Spinal cord (tissue), 10 donors: ENCODE data around the gene C16orf86. TPM values are rescaled to one million over a fixed set of nuclear protein-coding genes. Genes with fewer than 3 reads are reported as not detected.

Experiments used
- DNase-seq, 6 donors: peaks; one replicate each; pipeline versions ENCODE4 v3.0.0 to v3.0.0-alpha.2; 2013 to 2015; ENCODE audit warnings: low spot score in 6 of 6, low read depth in 4 of 6
- H3K27ac ChIP-seq: one replicate; pipeline ENCODE4 v1.5.1; 2013; ENCODE audit warnings: low read depth, low read length, control low read depth
- H3K27me3 ChIP-seq: one replicate; pipeline ENCODE4 v1.6.1; 2013; ENCODE audit warnings: low read length; ENCODE audit not compliant: control insufficient read depth, insufficient read depth
- H3K36me3 ChIP-seq: one replicate; pipeline ENCODE4 v1.6.1; 2013; ENCODE audit warnings: low read length; ENCODE audit not compliant: control insufficient read depth, insufficient read depth
- H3K4me1 ChIP-seq: one replicate; pipeline ENCODE4 v1.6.1; 2013; ENCODE audit warnings: low read length; ENCODE audit not compliant: control insufficient read depth, insufficient read depth
- H3K4me3 ChIP-seq: one replicate; pipeline ENCODE4 v1.5.1; 2013; ENCODE audit warnings: low read depth, low read length, control low read depth
- H3K9me3 ChIP-seq: one replicate; pipeline ENCODE4 v1.6.1; 2013; ENCODE audit warnings: low read length; ENCODE audit not compliant: control insufficient read depth, insufficient read depth
- WGBS: methylation state at CpG from one replicate; pipeline ENCODE4 v1.1.5; 2013; ENCODE audit warnings: missing lambda C conversion rate; ENCODE audit not compliant: insufficient coverage; 5-methylcytosine and 5-hydroxymethylcytosine counted together
- polyA plus RNA-seq, 2 donors: library from polyadenylated mRNA; unstranded; fragments of 120-200 nt; gene quantifications; one replicate each; pipeline ENCODE4 v1.2.1, GENCODE V29; 2013; ENCODE audit not compliant: insufficient read length in 2 of 2
- total RNA-seq, 2 donors: library from RNA; depleted of rRNA in 1 of 2; stranded (reverse); fragments of 120-200 nt in 1 of 2; fragments of >200 nt in 1 of 2; gene quantifications; one replicate each; pipeline versions ENCODE4 v1.2.3 to v1.2.4, GENCODE V29; 2013 to 2014
- donor health status: healthy.

The C16orf86 gene
- total and polyA plus RNA-seq, 4 donors, result 2.8 to 6.9 (median 5.2) TPM

- peak in 1 of 6 donors; percentile 55 for DNase-seq
- Histone ChIP-seq H3K4me1 (peaks cover 41% of the 10 kb centered on the region), H3K4me3 (peak overlapping the region; percentile 39), H3K27ac (no peak overlapping the region), H3K27me3 (peaks cover 61% of the 10 kb centered on the region), H3K9me3 (no peaks in the 10 kb centered on the region), H3K36me3 (peaks cover 35% of the 10 kb centered on the region)
- WGBS, result under 1% methylated on average over 62 of the region's 68 CpGs
Observed at GRCh38 chr16:67653128-67653788, 13.4 kb upstream of the C16orf86 start.

GRCh38 chr16:67653789-67654402 is 12.7 kb upstream of the C16orf86 start:
- DNase-seq, result no peak
- Histone ChIP-seq H3K4me1 (peaks cover 38% of the 10 kb centered on the region), H3K4me3 (no peak overlapping the region), H3K36me3 (peaks cover 41% of the 10 kb centered on the region), H3K27me3 (peaks cover 55% of the 10 kb centered on the region), H3K9me3 (no peaks in the 10 kb centered on the region), H3K27ac (no peak overlapping the region)
- 29% methylated on average over 22 of the region's 25 CpGs for WGBS

GRCh38 chr16:67654403-67654911 is 12.2 kb upstream of the C16orf86 start:
- Histone ChIP-seq H3K9me3 (no peaks in the 10 kb centered on the region), H3K4me1 (peaks cover 39% of the 10 kb centered on the region), H3K4me3 (no peak overlapping the region), H3K27me3 (peaks cover 49% of the 10 kb centered on the region), H3K36me3 (peaks cover 46% of the 10 kb centered on the region), H3K27ac (no peak overlapping the region)
- 58% methylated on average over 30 of the region's 30 CpGs for WGBS
- no peak for DNase-seq

GRCh38 chr16:67655363-67655762 is 11.3 kb upstream of the C16orf86 start:
- Histone ChIP-seq H3K27ac (no peak overlapping the region), H3K9me3 (no peaks in the 10 kb centered on the region)
- WGBS, result 58% methylated on average over 4 of the region's 4 CpGs

GRCh38 chr16:67656344-67657016 is 10.1 kb upstream of the C16orf86 start:
- WGBS, result 79% methylated on average over 8 of the region's 9 CpGs
- no peak overlapping the region for H3K27ac ChIP-seq

More at GRCh38 chr16:67655363-67655762, 11.3 kb upstream of the C16orf86 start:
- Histone ChIP-seq H3K36me3 (peaks cover 48% of the 10 kb centered on the region), H3K4me1 (peaks cover 37% of the 10 kb centered on the region), H3K27me3 (peaks cover 40% of the 10 kb centered on the region), H3K4me3 (no peak overlapping the region)
- DNase-seq, result no peak

GRCh38 chr16:67657017-67657608 is 9.5 kb upstream of the C16orf86 start:
- H3K36me3 ChIP-seq, result peaks cover 56% of the 10 kb centered on the region
- DNase-seq, result no peak
- peaks cover 23% of the 10 kb centered on the region for H3K27me3 ChIP-seq
- no peaks in the 10 kb centered on the region for H3K9me3 ChIP-seq
- peaks cover 52% of the 10 kb centered on the region for H3K4me1 ChIP-seq
- WGBS, result 95% methylated on average over 10 of the region's 16 CpGs
- no peak overlapping the region for H3K27ac ChIP-seq
- H3K4me3 ChIP-seq, result no peak overlapping the region

More at GRCh38 chr16:67656344-67657016, 10.1 kb upstream of the C16orf86 start:
- Histone ChIP-seq H3K4me3 (no peak overlapping the region), H3K36me3 (peaks cover 49% of the 10 kb centered on the region), H3K27me3 (peaks cover 29% of the 10 kb centered on the region), H3K4me1 (peaks cover 46% of the 10 kb centered on the region), H3K9me3 (no peaks in the 10 kb centered on the region)
- DNase-seq, result no peak

- WGBS, result 100% methylated on average over 10 of the region's 18 CpGs
- DNase-seq, result no peak
- no peak overlapping the region for H3K4me3 ChIP-seq
- H3K27ac ChIP-seq, result no peak overlapping the region
- peaks cover 18% of the 10 kb centered on the region for H3K27me3 ChIP-seq
- H3K4me1 ChIP-seq, result peaks cover 53% of the 10 kb centered on the region
- H3K36me3 ChIP-seq, result peaks cover 64% of the 10 kb centered on the region
- H3K9me3 ChIP-seq, result no peaks in the 10 kb centered on the region
Observed at GRCh38 chr16:67657751-67658518, 8.7 kb upstream of the C16orf86 start.

- peaks cover 54% of the 10 kb centered on the region for H3K4me1 ChIP-seq
- peaks cover 75% of the 10 kb centered on the region for H3K36me3 ChIP-seq
- no peak overlapping the region for H3K27ac ChIP-seq
- H3K27me3 ChIP-seq, result peaks cover 8% of the 10 kb centered on the region
- H3K9me3 ChIP-seq, result no peaks in the 10 kb centered on the region
- peak overlapping the region; percentile 85 for H3K4me3 ChIP-seq
- no peak for DNase-seq
- WGBS, result 39% methylated on average over 17 of the region's 21 CpGs
Observed at GRCh38 chr16:67658849-67659674, 7.6 kb upstream of the C16orf86 start.
